Stomach (tissue), 9 donors: ENCODE results near the gene SLC38A7. TPM values are rescaled to one million over a fixed set of nuclear protein-coding genes. Genes with fewer than 3 reads are reported as not detected.
"Not testable (repeated sequence)": the region's sequence is repeated elsewhere in the genome, so short reads cannot be mapped to it uniquely, and the experiment has no call there.

Source experiments
- DNase-seq, 2 donors: peaks; one replicate each; pipeline versions ENCODE4 v3.0.0 to v3.0.0-alpha.2; 2013 to 2019
- H3K27ac ChIP-seq, 5 donors: fragments of 200-600 bp in 4 of 5; sonication (generic) in 4 of 5; one replicate each; pipeline ENCODE4 v1.5.1; 2013 to 2019; ENCODE audit warnings: mild to moderate bottlenecking in 1 of 5, moderate library complexity in 1 of 5
- H3K27me3 ChIP-seq, 3 donors: fragments of 200-600 bp; sonication (generic); one replicate each; pipeline ENCODE4 v1.5.1; 2017 to 2019; ENCODE audit warnings: mixed run types in 1 of 3
- H3K36me3 ChIP-seq, 4 donors: fragments of 200-600 bp; sonication (generic); 1 replicate in 3 of 4; 2 replicates in 1 of 4; pipeline ENCODE4 v1.5.1; 2016 to 2019
- H3K4me1 ChIP-seq, 4 donors: fragments of 200-600 bp; sonication (generic); one replicate each; pipeline ENCODE4 v1.5.1; 2016 to 2019
- H3K4me3 ChIP-seq, 4 donors: fragments of 200-600 bp; sonication (generic) in 3 of 4; one replicate each; pipeline ENCODE4 v1.5.1; 2016 to 2019; ENCODE audit warnings: mild to moderate bottlenecking in 1 of 4
- H3K9me3 ChIP-seq, 4 donors: fragments of 200-600 bp; sonication (generic); one replicate each; pipeline ENCODE4 v1.5.1; 2016 to 2019
- EP300 ChIP-seq: sonication (generic); formaldehyde crosslinking; IDR thresholded peaks from one replicate; pipeline ENCODE4 v1.6.1; 2017; ENCODE audit warnings: antibody characterized with exemption
- POLR2A ChIP-seq, 4 donors: fragments of 450-650 bp; IDR thresholded peaks; one replicate each; pipeline ENCODE4 v1.6.1; 2016; ENCODE audit warnings: antibody characterized with exemption in 4 of 4, control low read depth in 2 of 4, mild to moderate bottlenecking in 1 of 4, moderate library complexity in 1 of 4
- POLR2AphosphoS5 ChIP-seq, 3 donors: sonication (generic); formaldehyde crosslinking; IDR thresholded peaks; one replicate each; pipeline ENCODE4 v1.6.1; 2016; ENCODE audit warnings: antibody characterized with exemption in 3 of 3
- WGBS, 5 donors: extraction: QIAGEN DNeasy Blood & Tissue Kit in 3 of 5; methylation state at CpG; one replicate each; pipeline versions ENCODE4 v1.1.5 to v1.1.7; 2013 to 2018; 5-methylcytosine and 5-hydroxymethylcytosine counted together
- intact Hi-C: fragments of 100-400 bp; cut with DNase I; formaldehyde crosslinking; loops from one replicate; pipeline ENCODE4 v1.15.1; 2023; ENCODE audit warnings: low total_unique reads
- polyA plus RNA-seq, 3 donors: library from polyadenylated mRNA; stranded (reverse); fragments of 200-250 nt; gene quantifications; one replicate each; pipeline ENCODE4 v1.2.3, GENCODE V29; 2013
- total RNA-seq, 5 donors: library from RNA; depleted of rRNA; stranded (reverse); fragments of >200 nt; gene quantifications; one replicate each; pipeline versions ENCODE4 v1.1.0 to v1.2.3, GENCODE V29; 2014 to 2016
- TF ChIP-seq, protein P1 (sequence below), 7 experiments: fragments of 450-650 bp in 4 of 7; fragments of 200-600 bp in 3 of 7; sonication (generic) in 3 of 7; IDR thresholded peaks; one replicate each; pipeline ENCODE4 v1.5.1; 2016 to 2019; ENCODE audit warnings: antibody characterized with exemption in 7 of 7, control low read depth in 2 of 7, mild to moderate bottlenecking in 1 of 7
- donor health status: healthy with polysubstance abuse.
- donor health status: Bipolar disorder and iron deficiency.
- donor health status: healthy.

The SLC38A7 gene
- total and polyA plus RNA-seq, 8 donors: 0.87 to 35.6 (median 6.0) TPM

DNA sequence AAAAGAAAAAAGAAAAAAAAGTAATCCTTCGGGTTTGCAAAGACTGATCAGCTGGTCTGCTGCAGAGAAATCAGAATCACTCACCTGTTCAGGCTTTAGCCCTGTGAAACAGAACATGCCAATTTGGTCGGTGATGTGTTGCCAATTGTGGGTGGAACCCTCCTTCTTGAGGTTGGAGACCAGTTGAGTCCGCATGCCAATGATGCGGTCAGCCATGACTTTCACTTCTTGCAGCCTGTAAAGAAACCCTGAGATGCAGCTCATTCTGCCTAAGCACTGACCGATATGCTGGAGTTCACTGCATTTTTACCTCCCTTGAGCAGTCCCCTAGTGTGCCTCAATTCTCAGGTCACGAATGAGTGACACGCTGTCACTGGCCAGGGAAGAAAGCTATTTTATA is 24.8 kb upstream of the SLC38A7 start:
- H3K4me1 ChIP-seq: no peaks in the 10 kb centered on the region
- TF ChIP-seq EP300 (no peak), POLR2A (IDR thresholded peaks at IDR 0.05) (no peak), POLR2AphosphoS5 (IDR thresholded peaks at IDR 0.05) (no peak)
- TF ChIP-seq, protein P1, sequence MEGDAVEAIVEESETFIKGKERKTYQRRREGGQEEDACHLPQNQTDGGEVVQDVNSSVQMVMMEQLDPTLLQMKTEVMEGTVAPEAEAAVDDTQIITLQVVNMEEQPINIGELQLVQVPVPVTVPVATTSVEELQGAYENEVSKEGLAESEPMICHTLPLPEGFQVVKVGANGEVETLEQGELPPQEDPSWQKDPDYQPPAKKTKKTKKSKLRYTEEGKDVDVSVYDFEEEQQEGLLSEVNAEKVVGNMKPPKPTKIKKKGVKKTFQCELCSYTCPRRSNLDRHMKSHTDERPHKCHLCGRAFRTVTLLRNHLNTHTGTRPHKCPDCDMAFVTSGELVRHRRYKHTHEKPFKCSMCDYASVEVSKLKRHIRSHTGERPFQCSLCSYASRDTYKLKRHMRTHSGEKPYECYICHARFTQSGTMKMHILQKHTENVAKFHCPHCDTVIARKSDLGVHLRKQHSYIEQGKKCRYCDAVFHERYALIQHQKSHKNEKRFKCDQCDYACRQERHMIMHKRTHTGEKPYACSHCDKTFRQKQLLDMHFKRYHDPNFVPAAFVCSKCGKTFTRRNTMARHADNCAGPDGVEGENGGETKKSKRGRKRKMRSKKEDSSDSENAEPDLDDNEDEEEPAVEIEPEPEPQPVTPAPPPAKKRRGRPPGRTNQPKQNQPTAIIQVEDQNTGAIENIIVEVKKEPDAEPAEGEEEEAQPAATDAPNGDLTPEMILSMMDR (IDR thresholded peaks at IDR 0.05): no peak
- DNase-seq: no peak
- no peak overlapping the region for H3K27ac ChIP-seq
- intact Hi-C loops: no loop called here
- peaks cover 26 to 86% (median 81%) of the 10 kb centered on the region in 4 donors for H3K36me3 ChIP-seq
- 91 to 96% (median 95%) methylated on average over 7 of the region's 7 CpGs for WGBS, 5 donors
- H3K9me3 ChIP-seq: no peaks in the 10 kb centered on the region
- no peak overlapping the region for H3K4me3 ChIP-seq
- H3K27me3 ChIP-seq: no peaks in the 10 kb centered on the region

DNA sequence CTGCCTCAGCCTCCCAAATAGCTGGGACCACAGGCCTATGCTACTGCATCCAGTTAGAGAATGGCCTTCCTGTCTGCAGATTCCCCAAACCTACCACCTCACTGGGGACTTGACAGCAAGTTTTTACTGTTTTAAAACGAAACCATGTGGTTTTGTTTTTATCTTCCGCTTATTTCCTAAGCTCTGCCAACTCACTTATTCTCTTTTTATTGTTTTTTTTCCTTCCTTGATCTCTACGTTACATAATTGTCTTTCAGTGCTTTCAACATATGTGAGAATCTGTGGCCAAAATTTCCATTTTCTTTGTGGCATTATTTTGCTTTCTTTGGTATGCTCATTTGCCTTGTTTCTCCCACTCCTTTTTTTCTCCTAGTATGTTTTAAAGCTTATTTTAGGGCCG is 14.6 kb upstream of the SLC38A7 start:
- Histone ChIP-seq H3K4me3 (no peak overlapping the region), H3K27me3 (no peaks in the 10 kb centered on the region), H3K36me3 (no peaks in the 10 kb centered on the region), H3K4me1 (no peaks in the 10 kb centered on the region), H3K27ac (no peak overlapping the region), H3K9me3 (no peaks in the 10 kb centered on the region)
- 74 to 83% (median 79%) methylated on average over 4 of the region's 4 CpGs for WGBS, 5 donors
- intact Hi-C loops: no loop called here
- no peak for DNase-seq
- TF ChIP-seq, protein P1 (IDR thresholded peaks at IDR 0.05): no peak
- no peak for TF ChIP-seq EP300

DNA sequence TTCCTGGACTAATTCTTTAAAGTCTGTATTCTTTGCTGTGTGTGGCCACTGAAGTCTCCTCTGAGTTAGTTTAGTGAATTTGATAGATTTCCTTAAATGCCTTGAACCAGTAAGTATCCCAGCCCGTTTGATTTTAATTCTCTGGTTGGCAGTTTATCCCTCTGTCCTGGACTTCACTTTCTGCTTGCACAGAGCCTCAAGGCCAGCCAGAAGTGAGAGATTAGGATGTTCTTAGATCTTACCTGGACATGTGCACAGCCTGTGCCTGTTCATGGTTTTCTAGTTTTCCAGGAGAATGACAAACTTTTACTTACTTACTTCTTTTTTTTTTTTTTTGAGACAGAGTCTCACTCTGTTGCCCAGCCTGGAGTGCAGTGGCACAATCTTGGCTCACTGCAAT is 10.8 kb upstream of the SLC38A7 start:
- Histone ChIP-seq H3K4me3 (no peak overlapping the region), H3K27ac (no peak overlapping the region), H3K27me3 (no peaks in the 10 kb centered on the region), H3K4me1 (no peaks in the 10 kb centered on the region), H3K36me3 (no peaks in the 10 kb centered on the region), H3K9me3 (peaks cover 0 to 7% (median 2%) of the 10 kb centered on the region in 4 donors)
- WGBS, 5 donors: 50 to 73% (median 60%) methylated on average over 1 of the region's 1 CpG
- DNase-seq: no peak
- no peak for TF ChIP-seq POLR2AphosphoS5 (IDR thresholded peaks at IDR 0.05)
- TF ChIP-seq EP300: no peak
- TF ChIP-seq, protein P1 (IDR thresholded peaks at IDR 0.05): no peak
- TF ChIP-seq POLR2A (IDR thresholded peaks at IDR 0.05): no peak
- intact Hi-C loops: no loop called here

DNA sequence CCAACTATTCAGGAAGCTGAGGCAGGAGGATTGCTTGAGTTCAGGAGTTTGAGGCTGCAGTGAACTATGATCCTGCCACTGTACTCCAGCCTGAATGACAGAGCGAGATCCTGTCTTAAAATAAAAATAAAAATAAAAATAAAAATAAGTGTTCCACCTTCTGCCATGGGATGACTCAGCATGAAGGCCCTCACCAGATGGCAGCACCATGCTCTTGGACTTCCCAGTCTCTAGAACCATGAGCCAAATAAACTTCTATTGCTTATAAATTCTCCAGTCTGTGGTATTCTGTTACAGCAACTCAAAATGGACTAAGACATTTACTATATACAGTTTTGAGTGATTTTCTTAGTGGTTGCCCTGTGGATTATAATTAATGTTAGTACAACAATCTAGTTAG is 7.9 kb upstream of the SLC38A7 start:
- H3K36me3 ChIP-seq: no peaks in the 10 kb centered on the region
- H3K27ac ChIP-seq: no peak overlapping the region
- DNase-seq: no peak
- TF ChIP-seq, protein P1 (IDR thresholded peaks at IDR 0.05): no peak
- TF ChIP-seq POLR2AphosphoS5 (IDR thresholded peaks at IDR 0.05): no peak
- TF ChIP-seq EP300: no peak
- H3K27me3 ChIP-seq: no peaks in the 10 kb centered on the region
- peaks cover 0 to 7% (median 2%) of the 10 kb centered on the region in 4 donors for H3K9me3 ChIP-seq
- no peak overlapping the region for H3K4me3 ChIP-seq
- no peaks in the 10 kb centered on the region for H3K4me1 ChIP-seq
- WGBS, 5 donors: 53 to 96% (median 92%) methylated on average over 1 of the region's 1 CpG
- intact Hi-C loops: no loop called here

DNA sequence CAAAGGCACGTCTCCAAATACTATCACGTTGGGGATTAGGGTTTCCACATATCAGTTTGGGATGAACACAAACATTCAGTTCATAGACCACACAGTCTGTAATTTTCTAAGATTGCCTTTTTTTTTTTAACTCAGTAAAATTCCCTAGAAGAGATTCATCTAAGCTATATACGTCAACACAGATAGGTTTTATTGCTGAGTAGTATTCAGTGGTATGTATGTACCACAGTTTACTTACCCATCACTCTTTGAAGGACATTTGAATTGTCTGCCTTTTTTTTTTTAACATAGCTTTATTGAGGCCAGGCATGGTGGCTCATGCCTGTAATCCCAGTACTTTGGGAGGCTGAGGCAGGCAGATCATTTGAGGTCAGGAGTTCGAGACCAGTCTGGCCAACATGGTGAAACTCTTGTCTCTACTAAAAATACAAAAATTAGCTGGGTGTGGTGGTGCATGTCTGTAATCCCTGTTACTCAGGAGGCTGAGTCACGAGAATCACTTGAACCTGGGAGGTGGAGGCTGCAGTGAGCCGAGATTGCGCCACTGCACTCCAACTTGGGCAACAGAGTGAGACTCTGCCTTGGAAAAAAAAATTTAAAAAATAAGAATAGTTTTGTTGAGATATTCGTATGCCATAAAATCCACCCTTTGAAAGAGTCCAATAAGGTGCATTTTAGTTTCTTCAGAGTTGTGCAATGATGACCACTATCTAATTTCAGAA is 2.6 kb upstream of the SLC38A7 start:
- H3K4me3 ChIP-seq, H3K9me3 ChIP-seq, H3K27ac ChIP-seq, DNase-seq, H3K36me3 ChIP-seq, H3K27me3 ChIP-seq, intact Hi-C loops: not testable (repeated sequence)
- H3K4me1 ChIP-seq: peaks cover 15 to 25% (median 19%) of the 10 kb centered on the region in 4 donors
- WGBS, 5 donors: 73 to 80% (median 78%) methylated on average over 8 of the region's 8 CpGs
